OCI-LY1 (cell line): ENCODE data around the gene PTRHD1.

Experiments
- EZH2 ChIP-seq: fragments of 200-600 bp; sonication (generic), shearing (Covaris generic); IDR thresholded peaks from 2 replicates; pipeline ENCODE4 v1.8.0; 2017; ENCODE audit warnings: borderline replicate concordance, mixed run types, mild to moderate bottlenecking, antibody characterized with exemption, low read length, moderate library complexity, mixed read lengths
- TF ChIP-seq, protein P1 (sequence below): fragments of 200-600 bp; sonication (generic), shearing (Covaris generic); IDR thresholded peaks from 2 replicates; pipeline ENCODE4 v1.5.1; 2017; ENCODE audit warnings: mild to moderate bottlenecking, antibody characterized with exemption, low read length, moderate library complexity, mixed read lengths

DNA sequence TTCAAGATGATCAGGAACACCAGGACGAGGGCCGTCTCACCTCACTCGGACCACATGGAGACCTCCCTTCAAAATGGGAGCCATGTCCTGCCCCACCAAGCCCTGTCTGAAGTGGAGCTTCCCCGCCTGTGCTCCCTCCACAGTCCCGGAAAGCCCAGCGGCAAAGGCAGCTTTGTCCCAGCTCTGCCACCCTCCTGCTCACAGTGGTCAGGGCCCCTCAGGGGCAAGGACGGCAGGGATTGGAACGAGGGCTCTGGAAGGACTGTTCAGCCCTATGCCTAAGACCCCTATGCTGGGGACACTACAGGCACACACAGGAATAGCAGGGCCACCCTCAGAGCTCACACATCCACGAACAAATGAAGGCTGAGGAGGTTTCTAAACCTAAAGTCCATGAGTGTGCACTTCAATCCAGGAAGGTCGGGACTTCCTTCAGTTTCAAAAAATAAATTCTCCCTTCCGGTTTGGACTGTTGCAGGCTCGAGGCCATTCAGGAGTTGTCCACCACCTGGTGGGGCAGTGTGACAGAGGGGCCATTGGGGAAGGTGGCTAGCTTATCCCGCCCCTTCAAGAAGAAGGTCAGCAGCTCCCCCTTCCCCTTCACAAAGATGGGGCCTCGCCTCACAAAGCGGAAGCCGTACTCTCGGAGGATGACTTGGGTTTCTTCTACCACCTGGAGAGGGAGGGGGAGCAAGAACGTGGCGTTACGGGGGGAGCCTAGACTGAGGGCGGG lies 26.4 kb upstream of the PTRHD1 start:
- TF ChIP-seq, protein P1, sequence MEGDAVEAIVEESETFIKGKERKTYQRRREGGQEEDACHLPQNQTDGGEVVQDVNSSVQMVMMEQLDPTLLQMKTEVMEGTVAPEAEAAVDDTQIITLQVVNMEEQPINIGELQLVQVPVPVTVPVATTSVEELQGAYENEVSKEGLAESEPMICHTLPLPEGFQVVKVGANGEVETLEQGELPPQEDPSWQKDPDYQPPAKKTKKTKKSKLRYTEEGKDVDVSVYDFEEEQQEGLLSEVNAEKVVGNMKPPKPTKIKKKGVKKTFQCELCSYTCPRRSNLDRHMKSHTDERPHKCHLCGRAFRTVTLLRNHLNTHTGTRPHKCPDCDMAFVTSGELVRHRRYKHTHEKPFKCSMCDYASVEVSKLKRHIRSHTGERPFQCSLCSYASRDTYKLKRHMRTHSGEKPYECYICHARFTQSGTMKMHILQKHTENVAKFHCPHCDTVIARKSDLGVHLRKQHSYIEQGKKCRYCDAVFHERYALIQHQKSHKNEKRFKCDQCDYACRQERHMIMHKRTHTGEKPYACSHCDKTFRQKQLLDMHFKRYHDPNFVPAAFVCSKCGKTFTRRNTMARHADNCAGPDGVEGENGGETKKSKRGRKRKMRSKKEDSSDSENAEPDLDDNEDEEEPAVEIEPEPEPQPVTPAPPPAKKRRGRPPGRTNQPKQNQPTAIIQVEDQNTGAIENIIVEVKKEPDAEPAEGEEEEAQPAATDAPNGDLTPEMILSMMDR: no peak
- TF ChIP-seq EZH2: no peak
